COLO829 (cell line): ENCODE measurements around the gene UHMK1.
"Not testable (repeated sequence)": the region's sequence is repeated elsewhere in the genome, so short reads cannot be mapped to it uniquely, and the experiment has no call there.

Experiments
- DNase-seq: peaks from one replicate; pipeline ENCODE4 v3.0.0; 2012; ENCODE audit warnings: low spot score

The UHMK1 gene

DNA sequence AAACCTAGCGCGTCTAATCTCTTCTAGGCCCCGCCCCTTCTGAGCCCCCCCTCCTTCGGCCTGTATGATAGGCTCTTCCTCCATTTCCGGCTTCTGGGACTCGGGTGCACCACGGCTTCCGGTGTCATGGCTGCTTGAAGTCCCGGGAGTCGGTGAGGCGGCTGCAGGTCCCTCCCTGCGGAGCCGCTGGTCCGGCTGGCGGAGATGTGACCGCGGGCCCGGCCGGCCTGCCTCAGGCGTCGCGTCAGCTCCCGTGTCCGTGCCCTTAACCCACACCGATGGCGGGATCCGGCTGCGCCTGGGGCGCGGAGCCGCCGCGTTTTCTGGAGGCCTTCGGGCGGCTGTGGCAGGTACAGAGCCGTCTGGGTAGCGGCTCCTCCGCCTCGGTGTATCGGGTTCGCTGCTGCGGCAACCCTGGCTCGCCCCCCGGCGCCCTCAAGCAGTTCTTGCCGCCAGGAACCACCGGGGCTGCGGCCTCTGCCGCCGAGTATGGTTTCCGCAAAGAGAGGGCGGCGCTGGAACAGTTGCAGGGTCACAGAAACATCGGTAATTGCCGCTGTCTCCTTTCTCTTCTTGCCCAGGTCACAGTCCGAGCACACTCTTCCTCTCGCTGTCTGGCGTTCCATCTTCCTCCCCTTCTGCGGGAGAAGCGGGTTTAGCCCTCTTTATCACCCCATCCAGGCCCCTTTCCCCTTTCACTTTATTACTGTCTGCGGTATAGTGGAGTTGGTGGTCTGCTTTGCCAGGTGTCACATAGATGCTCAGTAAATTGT, at the start of gene UHMK1:
Gene UHMK1 (plus strand): TSS at position 96 of the 773 bp plus-strand sequence. CDS start 183 bp downstream, at position 279.
- DNase-seq: peak; percentile 93

GRCh38 chr1:162454361-162454760, 43.3 kb upstream of the UHMK1 start:
- not testable (repeated sequence) for DNase-seq

DNA sequence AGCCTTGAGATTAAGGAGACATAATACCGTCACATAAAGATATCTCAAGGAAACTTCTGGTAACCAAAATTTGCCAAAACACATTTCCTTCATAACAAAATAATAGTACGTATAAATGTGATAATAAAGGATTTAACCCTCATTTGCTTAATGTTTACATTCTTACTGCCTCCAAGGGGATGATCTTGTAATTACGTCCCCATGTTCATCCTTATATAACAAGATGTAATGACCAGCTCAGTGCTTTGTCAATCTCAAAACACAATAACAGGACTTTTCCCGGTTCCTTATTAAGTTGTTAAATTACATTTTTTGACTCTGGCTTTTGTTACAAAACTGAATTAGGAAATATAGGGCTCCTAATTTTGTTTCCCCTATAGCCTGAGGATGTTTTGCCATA, 41.3 kb upstream of the UHMK1 start:
- no peak for DNase-seq

DNA sequence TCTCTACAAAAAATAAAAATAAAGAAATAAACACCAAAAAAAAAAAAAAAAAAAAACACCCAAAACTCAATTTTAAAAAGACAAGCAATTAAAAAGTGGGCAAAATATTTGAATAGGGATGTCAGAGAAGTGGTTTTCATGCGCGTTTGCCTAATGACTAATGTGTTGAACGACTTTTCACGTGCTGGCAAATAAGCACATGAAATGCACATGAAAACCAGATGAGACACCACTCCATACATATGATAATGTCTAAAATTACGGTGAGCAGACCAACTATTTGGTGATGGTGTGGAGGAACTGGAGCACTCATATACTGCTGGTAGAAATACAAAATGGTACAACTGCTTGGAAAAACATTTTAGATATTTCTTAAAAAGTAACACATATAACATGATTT, 39.4 kb upstream of the UHMK1 start:
- no peak for DNase-seq

DNA sequence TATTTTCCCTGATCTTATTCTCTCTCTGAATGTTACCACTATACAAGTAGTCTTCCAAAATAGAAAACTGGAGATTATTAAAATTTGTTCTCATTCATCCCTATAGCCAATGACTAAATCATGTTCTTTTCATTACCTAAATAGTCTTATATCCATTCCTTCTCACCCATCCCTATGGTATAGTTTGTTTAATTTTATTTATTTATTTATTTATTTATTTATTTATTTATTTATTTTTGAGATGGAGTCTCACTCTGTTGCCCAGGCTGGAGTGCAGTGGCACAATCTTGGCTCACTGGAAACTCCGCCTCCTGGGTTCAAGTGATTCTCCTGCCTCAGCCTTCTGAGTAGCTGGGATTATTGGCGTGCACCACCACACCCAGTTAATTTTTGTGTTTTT, 35.2 kb upstream of the UHMK1 start:
- not testable (repeated sequence) for DNase-seq

DNA sequence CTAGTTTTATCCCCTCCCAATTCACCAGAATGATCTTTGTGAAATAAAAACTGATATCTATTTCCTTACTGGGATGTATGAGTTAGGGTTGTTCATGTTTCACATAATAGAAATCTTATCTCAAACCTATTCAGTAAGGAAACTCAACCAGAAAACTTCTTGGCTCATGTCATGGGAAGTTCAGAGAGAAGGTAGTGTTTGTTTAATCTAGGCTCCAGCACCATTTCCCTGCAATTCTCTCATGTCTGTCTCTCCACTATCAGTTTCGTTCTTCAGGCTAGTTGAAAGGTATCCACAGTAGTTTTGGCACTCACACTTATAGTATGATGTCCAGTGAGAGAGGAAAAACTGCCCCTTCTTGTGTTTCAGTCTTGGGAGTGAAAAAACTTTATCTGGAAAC, 34.6 kb upstream of the UHMK1 start:
- DNase-seq: no peak

DNA sequence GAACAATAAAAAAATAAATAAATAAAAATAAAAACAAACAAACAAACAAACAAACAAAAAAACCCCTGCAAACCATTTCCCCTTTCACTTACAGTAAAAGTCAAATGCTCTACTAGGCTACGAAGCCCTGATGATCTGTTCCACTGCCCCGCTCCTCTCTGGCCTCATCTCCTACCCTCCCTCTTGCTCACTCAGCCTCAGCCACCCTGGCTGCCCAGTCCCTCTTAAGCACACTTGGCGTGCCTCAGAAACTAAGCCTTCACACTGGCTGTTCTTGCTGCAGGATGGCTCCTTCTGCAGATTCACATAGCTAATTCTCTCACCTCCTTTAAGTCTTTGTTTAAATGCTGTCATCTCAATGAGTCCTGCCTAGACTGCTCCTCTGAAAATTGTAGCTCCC, 30.8 kb upstream of the UHMK1 start:
- DNase-seq: no peak

DNA sequence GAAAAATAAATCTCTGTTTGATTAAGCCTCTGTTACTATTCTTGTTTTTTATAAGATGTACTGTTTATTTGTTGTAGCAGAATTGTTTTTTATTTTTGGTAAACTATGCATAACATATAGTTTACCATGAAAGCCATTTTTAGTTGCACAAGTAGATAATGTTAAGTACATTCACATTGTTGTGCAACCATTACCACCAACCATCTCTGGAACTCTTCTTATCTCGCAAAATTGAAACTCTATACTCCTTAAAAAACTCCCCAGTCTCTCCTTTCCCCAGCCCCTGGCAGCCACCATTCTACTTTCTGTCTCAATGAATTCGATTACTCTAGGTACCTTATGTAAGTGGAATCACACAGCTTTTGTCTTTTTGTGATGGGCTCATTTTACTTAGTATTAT, 27.4 kb upstream of the UHMK1 start:
- no peak for DNase-seq

DNA sequence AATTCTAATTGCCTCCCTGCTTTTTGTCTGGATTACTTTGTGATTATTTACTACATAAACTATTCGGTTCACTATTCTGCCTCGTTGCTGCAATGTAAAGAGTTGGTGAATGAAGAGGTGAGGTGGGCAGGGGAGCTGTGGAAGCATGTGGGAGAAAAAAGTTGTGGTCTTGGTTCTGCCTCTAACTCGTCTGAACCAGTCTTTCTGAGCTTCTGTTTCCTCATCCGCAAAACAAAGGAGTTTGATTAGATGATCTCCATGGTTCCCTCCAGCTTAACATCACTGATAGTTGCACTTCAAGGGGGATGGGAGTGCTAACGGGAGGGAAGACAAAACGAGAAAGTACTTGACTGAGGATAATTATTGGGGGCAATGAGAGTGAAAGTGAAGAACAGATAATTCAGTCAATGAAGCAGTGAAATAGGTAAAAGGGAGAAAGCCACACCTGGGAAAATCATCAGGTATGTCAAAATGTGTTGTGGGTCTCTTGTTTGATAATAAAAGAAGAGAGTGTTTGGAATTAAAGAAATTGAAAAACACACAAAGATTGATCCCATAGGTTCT, 26.2 kb upstream of the UHMK1 start:
- no peak for DNase-seq

DNA sequence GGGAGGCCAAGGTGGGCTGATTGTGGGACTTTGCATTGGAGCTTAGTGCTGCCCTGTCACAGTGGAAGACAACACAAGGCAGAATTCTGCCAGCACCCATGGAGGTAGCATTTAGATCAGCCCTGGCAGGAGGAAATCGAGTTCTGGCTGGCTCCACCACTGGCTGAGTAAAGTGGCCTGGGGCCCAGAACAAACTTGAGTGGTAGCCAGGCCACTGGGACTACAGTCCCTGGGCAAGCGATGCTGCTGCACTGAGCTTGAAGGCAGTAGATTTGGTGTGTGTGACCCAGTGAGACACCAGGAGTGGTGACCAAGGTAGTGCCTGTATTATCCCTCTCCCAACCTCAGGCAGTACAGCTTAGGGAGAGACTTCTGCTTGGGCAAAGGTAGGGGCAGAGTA, 22.5 kb upstream of the UHMK1 start:
- no peak for DNase-seq

- DNase-seq: no peak
Observed at GRCh38 chr1:162475539-162476185, 22.0 kb upstream of the UHMK1 start.

DNA sequence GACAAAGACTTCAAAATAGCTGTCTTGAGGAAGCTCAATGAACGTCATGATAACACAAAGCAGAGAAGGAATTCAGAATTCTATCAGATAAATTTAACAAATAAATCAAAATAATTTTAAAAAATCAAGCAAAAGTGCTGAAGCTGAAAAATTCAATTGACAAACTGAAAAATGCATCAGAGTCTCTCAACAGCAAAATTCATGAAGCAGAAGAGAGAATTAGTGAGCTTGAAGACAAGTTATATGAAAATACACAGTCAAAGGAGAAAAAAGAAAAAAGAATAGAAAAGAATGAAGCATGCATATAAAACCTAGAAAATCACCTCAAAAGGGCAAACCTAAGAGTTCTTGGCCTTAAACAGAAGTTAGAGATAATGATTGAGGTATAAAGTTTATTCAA, 21.0 kb upstream of the UHMK1 start:
- DNase-seq: no peak

GRCh38 chr1:162485236-162485635, 12.4 kb upstream of the UHMK1 start:
- no peak for DNase-seq

- no peak for DNase-seq
Observed at GRCh38 chr1:162487241-162487640, 10.4 kb upstream of the UHMK1 start.

DNA sequence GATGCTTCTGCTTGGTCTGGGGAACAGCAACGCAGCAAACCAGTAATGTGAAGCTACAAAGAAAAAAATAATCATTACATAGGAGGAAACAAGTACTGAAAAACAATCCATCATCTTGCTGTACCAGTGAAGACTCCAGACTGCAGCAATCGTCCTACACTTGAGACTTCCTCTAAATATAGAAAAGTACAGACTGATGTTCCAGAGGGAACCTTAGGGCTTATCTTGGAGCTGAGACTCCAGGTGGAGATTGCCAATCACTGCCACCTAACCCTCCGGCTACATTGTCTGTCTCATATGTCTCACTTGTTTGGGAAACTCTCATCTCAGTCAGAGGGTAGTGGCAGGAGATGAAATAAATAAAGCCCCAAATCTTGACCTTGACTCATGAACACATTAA, 9.4 kb upstream of the UHMK1 start:
- no peak for DNase-seq

DNA sequence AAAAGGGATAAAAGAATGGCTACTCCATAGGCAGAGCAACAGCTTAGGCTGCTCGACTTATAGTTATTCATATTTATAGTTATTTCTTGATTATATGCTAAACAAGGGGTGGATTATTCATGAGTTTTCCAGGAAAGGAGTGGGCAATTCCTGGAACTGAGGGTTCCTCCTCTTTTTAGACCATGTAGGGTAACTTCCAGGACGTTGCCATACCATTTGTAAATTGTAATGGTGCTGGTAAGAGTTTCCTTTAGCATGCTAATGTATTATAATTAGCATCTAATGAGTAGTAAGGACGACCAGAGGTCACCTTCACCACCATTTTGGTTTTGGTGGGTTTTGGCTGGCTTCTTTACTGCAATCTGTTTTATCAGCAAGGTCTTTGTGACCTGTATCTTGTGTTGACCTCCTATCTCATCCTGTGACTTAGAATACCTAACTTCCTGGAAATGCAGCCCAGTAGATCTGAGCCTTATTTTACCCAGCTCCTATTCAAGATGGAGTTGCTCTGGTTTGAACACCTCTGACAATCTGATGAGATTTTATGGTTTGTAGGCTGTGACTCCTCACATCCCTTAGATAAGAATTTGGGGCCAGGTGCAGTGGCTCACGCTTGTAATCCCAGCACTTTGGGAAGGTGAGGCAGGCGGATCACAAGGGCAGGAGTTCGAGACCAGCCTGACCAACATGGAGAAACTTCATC, 1.9 kb upstream of the UHMK1 start:
- DNase-seq: not testable (repeated sequence)

DNA sequence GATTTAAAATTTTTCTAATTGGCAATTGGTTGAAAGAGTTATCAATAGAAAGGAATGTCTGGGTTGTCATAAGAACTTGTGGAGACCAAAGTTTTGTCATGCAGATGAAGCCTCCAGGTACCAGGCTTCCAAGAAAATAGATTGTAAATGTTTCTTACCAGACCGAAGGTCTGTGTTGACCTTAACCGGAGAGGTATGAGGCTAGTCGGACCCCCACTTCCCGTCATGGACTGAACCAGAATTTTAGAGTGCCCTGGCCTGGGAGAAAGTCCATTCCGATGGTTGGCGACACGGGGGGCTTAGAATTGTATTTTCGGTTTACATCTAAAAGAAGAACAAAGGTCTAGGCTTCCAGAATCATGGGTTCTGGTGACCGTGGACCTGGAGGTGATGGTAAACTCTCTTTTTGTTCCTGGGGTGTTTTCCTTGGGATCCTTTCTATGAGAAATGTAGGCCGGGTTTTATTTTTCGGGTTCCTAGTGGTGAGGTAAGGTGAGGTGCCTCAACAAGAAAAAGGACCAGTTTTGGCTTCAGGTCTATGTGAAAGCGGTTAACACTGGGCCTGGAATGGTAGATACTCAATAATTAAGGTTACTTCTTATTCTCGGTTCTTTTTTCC, 405 bp upstream of the UHMK1 start:
- no peak for DNase-seq

DNA sequence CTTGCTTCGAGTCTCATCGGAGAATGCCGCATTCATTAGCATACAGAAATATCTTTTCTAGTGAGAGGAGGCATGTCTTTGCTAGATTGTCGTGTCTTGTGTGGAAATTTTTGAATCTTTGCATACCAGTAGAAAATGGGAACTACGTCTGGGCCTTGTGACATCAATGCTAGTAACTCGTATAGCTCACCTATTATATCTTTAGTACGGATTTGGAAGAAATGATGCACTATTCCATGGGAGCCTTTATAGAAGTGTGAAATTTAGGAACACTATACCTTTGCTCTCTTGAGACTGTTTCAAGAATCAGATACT, 835 bp downstream of the UHMK1 start:
- no peak for DNase-seq

DNA sequence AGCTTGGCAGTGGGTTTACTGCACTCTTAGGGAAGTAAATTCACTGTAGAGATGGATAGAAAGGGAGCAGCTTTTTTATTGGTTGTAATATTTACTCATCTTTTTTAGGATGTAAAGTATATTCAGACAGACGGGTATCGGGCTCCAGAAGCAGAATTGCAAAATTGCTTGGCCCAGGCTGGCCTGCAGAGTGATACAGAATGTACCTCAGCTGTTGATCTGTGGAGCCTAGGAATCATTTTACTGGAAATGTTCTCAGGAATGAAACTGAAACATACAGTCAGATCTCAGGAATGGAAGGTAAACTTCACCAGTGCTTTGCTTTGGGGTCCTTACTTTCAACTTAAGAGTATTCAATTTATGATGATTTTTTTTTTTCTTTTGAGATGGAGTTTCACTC, 3.2 kb downstream of the UHMK1 start:
- no peak for DNase-seq

DNA sequence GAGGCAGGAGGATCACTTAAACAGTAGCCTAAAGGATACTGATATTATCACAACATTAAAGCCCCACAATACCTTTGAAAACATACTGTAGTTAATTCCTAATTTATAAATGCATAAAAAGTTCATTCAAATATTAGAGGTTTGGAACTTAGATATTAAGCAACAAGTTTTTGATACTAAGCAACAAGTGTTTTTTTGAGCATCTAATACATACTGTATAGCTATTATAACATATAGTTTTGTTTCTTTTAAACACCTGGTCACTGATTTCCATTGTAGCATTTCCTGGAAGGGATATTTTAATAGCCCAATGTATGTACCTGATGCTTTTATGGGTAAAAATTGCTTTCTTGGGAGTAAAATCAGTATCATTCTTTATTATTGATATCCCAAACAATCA, 4.5 kb downstream of the UHMK1 start:
- DNase-seq: no peak

- no peak for DNase-seq
Observed at GRCh38 chr1:162502928-162503327, 5.3 kb downstream of the UHMK1 start.

DNA sequence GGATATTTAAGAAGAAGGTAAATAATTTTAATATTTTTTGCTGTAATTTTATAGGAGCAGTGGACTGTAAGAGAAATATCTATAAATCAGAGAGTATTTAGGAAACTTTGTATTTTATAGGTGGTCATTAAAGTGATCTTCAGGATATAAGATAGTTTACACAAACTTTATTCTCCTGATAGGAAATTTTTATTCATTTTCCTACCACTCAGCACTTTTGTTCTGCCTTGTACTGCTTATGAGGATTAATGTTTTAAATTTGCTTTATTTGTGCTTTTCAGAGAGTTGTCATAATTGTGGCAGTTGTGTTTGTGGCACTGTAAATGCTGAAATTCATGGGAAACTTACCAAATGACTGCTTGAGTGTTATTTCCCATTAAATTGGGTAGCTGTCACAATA, 29.7 kb downstream of the UHMK1 start:
- no peak for DNase-seq
